GM18951 (cell line): ENCODE results near the gene SDS.

Source experiments
- POLR2A ChIP-seq: IDR thresholded peaks from 4 replicates; pipeline ENCODE4 v1.6.1; 2011; ENCODE audit warnings: mild to moderate bottlenecking; ENCODE audit not compliant: insufficient read length, insufficient read depth; ENCODE audit errors: extremely low read depth
- in situ Hi-C: fragments of 300-500 bp; cut with MboI; formaldehyde crosslinking; loops from one replicate; pipeline ENCODE4 v1.12.0; 2022; ENCODE audit warnings: low sequenced_read_pairs, mixed read lengths, inconsistent platforms; ENCODE audit not compliant: unreplicated experiment

SDS gene

GRCh38 chr12:113390064-113391043, 13.3 kb downstream of the SDS start:
- in situ Hi-C loops = no loop called here
- TF ChIP-seq POLR2A = no peak

- in situ Hi-C loops = no loop called here
- no peak for TF ChIP-seq POLR2A
Measured at GRCh38 chr12:113388351-113388750, 15.3 kb downstream of the SDS start.

DNA sequence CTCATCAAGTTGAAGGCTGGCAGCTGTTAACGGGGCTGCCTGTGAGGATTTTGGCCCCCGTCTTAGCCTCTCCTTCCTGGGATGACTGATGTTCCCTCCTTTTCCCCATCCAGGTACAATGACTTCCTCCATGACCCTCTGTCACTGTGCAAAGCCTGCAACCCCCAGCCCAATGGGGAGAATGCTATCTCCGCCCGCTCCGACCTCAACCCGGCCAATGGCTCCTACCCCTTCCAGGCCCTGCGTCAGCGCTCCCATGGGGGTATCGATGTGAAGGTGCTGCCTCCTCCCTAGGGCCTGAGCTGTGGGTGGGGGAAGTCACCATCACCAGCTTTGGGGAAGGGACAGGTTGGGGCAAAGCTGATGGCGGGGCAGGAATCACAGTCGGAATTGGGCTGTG, 16.1 kb downstream of the SDS start:
- in situ Hi-C loops = no loop called here
- no peak for TF ChIP-seq POLR2A

DNA sequence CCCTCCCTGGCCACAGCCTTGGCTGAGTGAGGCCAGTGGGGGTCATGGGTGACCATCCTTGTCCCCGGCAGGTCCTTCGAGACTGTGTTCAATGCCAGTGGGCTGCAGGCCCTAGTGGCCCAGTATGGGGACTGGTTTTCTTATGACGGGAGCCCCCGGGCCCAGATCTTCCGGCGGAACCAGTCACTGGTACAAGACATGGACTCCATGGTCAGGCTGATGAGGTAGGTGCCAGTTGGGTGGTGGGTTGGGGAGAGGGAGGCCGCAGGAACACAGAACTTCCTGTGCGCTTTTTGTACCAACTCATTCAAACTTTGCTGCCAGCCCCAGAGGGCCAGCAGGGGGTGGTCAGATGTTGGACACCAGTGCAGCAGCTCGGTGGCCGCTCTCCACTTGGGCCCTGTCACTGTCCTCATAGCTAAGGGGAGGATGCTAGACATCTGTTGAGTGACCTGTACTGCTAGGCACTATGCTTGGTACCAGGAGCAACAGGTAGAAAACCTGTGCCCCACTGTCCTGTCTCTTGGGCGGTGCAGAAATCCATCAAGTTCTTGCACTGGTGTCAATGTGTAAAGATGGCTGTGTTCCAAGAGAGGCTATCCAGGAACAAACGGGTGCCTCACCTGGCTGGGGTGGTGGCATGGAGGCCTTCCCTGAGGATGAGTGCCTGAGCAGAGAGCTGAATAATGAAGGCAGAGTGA, 16.7 kb downstream of the SDS start:
- in situ Hi-C loops = no loop called here

DNA sequence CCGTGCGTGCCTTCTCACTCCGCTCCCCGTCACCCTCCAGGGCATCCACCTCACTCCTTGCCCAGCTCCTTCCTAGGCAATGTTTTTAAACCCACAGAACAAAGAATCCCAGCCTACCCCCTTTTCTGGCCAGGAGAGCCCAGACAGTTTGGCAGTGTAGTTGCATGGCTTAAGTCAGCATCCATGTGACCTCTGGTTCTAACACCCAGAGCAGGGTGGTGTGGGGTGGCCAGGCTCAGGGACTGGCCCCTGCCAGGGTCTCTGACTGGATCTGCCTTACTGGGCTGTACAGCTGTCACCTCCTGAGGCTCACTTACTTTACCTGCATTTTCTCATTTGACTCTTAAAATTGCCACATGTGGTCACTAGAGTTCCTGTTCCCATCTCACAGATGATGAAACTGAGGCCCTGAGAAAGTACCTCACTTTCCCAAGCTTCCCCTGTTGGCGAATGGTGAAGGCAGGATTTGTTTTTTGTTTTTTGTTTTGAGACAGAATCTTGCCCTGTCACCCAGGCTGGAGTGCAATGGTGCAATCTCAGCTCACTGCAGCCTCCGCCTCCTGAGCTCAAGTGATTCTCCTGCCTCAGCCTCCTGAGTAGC, 18.3 kb downstream of the SDS start:
- in situ Hi-C loops = no loop called here
- TF ChIP-seq POLR2A = no peak

More for the DNA sequence above, 16.7 kb downstream of the SDS start:
- TF ChIP-seq POLR2A = no peak

GRCh38 chr12:113384778-113385177, 18.9 kb downstream of the SDS start:
- in situ Hi-C loops = no loop called here

DNA sequence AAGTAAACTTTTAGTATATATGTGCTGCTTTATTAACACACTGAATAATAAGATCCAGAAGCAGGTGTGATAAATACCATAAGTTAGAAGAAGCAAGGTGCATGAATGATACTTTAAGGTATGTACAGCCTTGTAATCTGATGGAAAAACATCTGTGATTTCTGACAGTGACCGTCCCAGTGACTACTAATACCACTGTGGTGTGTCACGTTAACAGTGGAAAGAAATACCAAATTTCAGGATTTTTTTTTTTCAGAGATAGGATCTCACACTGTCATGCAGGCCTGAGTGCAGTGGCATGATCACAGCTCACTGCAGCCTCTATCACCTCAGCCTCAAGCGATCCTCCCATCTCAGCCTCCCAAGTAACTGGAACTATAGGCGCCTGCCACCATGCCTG, 21.5 kb downstream of the SDS start:
- no peak for TF ChIP-seq POLR2A
- in situ Hi-C loops = no loop called here

More at GRCh38 chr12:113384778-113385177, 18.9 kb downstream of the SDS start:
- no peak for TF ChIP-seq POLR2A

DNA sequence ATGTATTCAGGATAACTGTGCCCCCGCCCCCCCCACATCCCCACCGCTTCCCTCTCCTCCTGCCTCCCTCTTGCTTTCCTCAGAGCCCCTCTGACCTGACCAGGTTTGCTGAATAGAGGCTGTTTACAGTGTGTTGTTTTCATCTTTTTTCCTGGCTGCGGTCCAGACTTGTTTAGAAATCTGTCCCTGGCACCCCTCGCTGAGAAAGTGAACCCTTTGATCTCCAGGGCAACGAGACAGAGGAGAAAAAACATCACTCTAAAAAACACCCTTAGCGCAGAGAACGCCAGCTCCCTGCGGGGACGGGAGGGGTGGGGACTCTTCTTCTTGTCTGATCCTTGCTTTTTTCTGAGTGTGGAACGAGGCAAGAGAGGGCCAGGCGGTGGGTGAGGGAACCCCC, 22.5 kb downstream of the SDS start:
- in situ Hi-C loops = no loop called here
- no peak for TF ChIP-seq POLR2A

DNA sequence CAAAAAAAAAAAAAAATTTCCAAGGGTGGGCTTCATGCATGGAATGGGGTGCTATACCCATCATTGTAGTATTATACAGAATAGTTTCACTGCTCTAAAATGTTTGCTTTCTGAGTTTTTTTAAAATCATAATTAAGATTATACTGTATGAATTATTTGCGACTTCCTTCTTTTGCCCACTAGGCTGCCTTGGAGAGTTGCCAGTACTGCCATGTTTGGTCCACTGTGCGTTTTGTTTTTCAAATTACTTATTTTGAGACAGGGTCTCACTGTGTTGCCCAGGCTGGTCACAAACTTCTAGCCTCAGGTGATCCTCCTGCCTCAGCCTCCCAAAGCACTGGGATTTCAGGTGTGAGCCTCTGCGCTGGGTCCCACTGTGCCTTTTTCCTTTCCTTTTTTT, 25.4 kb downstream of the SDS start:
- TF ChIP-seq POLR2A = no peak
- in situ Hi-C loops = no loop called here

- in situ Hi-C loops = no loop called here
- TF ChIP-seq POLR2A = no peak
Measured at GRCh38 chr12:113374823-113375428, 28.8 kb downstream of the SDS start.

DNA sequence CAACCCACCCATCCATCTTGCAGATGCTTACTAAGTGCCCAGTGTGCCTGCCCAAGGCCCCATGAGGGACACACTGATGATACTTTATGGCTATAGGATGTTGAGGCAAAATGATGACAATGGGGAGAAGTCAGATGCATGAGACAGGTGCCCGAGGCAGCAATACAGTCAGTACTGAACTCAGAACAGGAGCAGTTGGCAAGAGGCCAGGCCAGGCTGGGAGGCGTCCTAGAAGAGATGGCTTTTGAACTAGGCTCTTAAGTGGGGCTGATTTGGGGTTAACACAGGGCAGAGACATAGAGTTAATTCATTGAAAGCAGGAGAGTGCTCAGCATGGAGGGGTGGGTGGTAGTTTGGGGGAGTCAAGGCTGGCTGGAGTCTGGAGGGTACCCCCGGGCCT, 29.7 kb downstream of the SDS start:
- no peak for TF ChIP-seq POLR2A
- in situ Hi-C loops = no loop called here

- no peak for TF ChIP-seq POLR2A
- in situ Hi-C loops = no loop called here
Measured at GRCh38 chr12:113373440-113373839, 30.2 kb downstream of the SDS start.

DNA sequence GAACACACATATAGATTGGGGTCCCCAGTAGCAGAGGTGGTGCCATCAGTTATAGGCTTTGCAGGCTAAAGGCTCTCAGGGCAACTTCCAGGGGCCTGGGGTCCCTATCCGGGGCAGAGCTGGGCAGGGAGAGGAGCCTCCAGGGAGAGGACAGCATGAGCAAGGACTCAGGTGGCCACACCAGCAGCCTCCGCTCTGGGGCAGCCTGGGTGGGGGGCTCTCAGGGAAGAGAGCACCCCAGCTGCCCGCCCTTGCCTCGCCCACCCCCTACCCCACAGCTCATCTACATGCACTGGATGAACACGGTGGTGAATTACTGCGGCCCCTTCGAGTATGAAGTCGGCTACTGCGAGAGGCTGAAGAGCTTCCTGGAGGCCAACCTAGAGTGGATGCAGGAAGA, 31.3 kb downstream of the SDS start:
- no peak for TF ChIP-seq POLR2A
- in situ Hi-C loops = no loop called here
